GM08714 (cell line): ENCODE measurements around the gene TMEM212.
A peak's percentile ranks its signal among the peaks of the same experiment; 100 is the strongest.

Source experiments
- H3K4me3 ChIP-seq: fragments of 200-500 bp; sonication (Bioruptor generic); 2 replicates; pipeline ENCODE4 v1.5.1; 2014; ENCODE audit warnings: mild to moderate bottlenecking, low read length, inconsistent platforms
- ZNF274 ChIP-seq: IDR thresholded peaks from 2 replicates; pipeline ENCODE4 v1.6.1; 2012; ENCODE audit warnings: mild to moderate bottlenecking, low read depth, low read length

The TMEM212 gene

DNA sequence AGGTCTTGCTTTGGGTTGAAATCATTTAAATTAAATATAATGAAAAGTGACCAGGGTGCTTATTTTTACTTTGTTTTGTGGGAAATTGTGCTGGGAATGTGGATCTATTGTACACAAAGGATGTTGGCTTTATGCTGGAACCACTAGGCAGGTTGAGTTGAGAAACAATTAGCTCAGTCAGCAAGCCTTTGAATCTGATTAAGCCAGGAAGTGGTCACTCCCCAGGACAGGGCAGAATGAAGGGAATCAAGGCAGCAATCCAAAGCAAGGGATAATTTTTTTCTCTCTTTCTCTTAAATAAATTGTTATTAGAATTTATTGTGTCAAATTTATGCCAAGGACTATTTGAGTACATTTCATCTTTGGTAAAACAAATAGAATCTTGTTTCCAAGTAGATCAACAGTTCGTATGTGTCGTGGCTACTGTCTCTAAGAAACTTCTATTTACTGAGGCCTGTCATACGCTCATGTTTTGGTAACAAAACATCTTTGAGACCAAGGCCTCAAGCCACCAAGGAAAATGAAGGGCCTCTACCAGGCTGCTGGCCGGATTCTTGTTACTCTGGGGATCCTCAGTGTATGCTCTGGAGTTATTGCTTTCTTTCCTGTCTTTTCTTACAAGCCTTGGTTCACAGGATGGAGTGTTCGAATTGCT, at the start of gene TMEM212:
TMEM212 (plus strand) TSS at position 486 of the 655 bp plus-strand sequence; CDS start at position 521, 35 bp downstream.
- H3K4me3 ChIP-seq = no peak within 1 kb of the TSS
- no peak for TF ChIP-seq ZNF274

DNA sequence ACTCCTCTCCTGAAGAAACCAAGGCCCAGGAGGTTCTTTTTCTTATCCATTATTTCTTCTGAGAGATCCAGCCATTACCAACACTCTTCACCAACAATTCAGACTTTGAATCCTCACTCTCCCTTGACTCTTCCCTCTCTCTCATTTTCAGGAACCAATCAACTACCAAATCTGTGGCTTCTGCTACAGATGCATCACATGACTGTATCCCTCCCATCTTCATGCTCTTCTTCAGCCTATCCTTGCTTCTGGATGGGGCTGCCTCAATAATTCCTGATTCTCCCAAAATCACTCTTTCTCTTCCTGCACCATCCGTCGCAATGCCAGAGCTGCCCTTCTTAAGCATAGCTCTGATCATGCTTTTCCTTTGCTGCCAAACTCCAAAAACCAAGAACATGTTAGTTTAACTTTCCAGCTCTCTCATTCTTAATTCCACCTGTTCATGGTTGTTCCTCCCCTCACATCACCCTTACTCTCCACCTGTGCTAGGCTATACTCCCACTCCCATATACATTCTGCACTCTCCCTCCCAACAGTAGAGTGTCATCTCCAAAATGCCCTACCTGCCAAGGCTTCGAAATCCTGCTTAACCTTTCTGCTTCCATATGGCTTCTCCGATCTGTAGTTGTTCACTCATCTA, 46.4 kb upstream of the TMEM212 start:
- no peak for TF ChIP-seq ZNF274

DNA sequence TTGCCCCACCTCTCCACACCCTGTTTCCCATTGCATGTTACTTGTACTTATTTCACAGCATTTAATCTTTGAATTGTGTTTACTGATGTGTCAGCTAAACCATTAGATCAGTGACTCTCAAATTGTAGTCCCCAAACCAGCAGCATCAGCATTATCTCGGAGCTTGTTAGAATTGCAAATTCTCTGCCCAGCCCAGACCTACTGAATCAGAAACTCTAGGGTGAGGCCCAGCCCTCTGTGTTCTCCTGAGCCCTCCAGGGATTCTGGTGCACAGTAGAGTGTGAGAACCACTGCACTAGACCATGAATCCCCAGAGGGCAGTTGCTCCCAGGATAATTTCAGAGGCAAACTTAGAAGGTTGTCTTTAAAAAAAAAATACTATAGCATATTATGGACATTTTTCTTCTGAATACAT, 45.9 kb upstream of the TMEM212 start:
- H3K4me3 ChIP-seq = peak overlapping the region; percentile 12; the same call in 1 of the 2 replicates
- TF ChIP-seq ZNF274 = no peak

More for the DNA sequence above, 46.4 kb upstream of the TMEM212 start:
- H3K4me3 ChIP-seq = peak overlapping the region; percentile 12; the same call in 1 of the 2 replicates

DNA sequence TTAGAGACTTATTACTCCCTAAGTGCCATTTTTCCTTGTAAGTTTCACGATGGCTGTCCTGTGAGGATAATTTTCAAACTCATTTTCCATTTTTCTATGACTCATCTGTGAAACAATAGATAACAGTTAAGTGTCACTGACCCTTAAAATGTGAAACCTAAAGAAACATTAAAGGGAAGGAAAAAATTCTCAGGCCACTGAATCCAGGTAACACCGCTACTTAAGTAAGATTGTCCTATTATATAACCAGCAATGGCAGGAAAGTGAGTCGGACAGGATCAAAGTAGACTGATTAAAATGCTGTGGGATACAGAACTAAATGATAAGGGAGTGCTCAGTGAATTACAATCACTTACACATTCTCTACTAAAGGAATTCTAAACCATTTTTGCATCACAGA, 45.3 kb upstream of the TMEM212 start:
- no peak overlapping the region for H3K4me3 ChIP-seq

DNA sequence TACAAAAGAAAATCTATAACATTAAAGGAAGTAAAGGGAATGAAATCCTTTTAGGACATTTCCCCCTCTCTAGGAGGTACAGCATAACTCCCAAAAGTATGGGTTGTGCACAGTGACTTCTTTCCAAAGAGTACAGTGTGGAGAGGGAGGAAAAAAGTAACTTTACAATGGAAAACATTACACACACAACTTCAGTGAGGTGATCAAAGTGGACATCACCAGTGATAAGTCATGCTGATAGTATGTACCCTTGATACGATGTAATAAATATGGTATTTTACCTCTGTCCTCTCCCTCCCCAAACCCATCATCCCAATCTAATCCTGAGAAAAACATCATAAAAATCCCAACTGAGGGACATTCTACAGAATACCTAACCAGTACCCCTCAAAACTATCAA, 43.6 kb upstream of the TMEM212 start:
- TF ChIP-seq ZNF274 = no peak
- no peak overlapping the region for H3K4me3 ChIP-seq

More for the DNA sequence above, 45.3 kb upstream of the TMEM212 start:
- no peak for TF ChIP-seq ZNF274

DNA sequence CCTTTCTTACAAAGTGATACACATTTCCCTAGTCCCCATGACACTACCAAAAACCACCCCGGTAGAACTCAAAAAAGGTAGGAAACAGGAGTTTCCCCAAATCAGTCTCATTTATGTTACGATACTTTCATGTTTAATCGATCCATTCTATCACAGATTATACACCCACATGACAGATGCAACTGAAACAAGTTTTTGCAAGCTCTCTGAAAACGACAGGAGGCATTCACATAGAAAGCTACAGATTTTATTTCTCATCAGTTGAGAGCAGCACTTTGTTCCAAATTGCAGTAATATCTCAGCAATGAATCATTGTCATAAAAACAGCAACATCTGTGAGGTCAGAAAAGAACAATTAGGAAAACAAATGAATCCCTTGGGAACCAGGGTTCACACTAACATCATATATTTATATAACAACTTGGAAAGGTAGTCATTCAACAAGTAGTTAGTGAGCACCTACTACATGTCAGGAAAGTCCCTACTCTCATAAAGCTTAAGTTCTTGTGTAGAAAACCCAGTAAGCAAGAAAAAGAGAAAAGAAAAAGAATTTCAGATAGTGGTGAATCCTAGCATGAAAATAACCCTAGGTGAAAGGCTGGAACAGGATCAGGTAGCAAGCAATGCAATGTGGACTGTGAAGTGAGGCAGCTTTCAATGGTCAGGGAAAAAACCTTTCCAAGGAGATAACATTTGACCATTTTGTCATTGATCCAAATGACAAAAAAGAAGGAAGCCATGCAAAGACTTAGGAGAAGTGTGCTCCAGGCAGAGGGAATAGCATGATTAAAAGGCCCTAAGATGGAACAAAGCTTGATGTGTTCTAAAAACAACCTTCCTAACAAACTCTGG, 41.2 kb upstream of the TMEM212 start:
- H3K4me3 ChIP-seq = peak overlapping the region; percentile 44; the same call in 1 of the 2 replicates
- TF ChIP-seq ZNF274 = no peak

DNA sequence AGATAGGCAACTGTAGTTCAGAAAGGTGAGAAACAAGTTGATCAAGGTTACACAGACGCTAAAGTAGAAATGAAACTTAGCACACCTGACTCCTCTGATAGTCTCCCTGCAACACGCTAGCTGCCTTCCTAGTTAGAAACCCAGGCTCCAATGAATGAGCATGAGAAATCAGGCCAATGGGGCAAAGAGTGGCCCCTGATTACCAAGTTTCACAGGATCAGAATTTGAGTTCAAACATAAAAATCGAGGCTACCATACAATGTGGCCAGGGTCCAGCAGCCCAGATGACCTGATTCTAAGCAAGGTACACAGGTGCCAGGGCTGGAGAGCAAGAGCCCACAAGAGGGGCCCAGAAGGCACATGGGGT, 40.6 kb upstream of the TMEM212 start:
- no peak for TF ChIP-seq ZNF274
- H3K4me3 ChIP-seq = peak overlapping the region; percentile 24; the same call in 1 of the 2 replicates

DNA sequence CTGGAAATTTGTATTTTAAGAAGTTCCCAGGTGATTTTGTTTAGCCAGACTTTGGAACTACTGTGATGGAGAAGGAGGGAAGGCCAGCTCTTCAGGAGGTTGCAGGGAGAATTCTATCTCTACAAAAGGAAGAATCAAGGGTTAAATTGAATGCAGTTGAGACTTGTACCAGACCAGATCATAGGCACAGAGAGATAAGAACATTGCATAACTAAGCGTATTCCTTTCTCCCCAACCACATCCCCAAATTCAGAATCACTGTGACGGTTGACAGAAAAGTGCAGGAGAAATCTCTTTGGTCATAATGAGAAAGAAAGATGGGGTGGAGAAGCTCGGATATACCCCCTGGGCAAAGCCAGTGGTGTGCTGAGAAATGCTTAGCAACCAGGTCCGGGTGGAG, 40.1 kb upstream of the TMEM212 start:
- no peak for TF ChIP-seq ZNF274

DNA sequence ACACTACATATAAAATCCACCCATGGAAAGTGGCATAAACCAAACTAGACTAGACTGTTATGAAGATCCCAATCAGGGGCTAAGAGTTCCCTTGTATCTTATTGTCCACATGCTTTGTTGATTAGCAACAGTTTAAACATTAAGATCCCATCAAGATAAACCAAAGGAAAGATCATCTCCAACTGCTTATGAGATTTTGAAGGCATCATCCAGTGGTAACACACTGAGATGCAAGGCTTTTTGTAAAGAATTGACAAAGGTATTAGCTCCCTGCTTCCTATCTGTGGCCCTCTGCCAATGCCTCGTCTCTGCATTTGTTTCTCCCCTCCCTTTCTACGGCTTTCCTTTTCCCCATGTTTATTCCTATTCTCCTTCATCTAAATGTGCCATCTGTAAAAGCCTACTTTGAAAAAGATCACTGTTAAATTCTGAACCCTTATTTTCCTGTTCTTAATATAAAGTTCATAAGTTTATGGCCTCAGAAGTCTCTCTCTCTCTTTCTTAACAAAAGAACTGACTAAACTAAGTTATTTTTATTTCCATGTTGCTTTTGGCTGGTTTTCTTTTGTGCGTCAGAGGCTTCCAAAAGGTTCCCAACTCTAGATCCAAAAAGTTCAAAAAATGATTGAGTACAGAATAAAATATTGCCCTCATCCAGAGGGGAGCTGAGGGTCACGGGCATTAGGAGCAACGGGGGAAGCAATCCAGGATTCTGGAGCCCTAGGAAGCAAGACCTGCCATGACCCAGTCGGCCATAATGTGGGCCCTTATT, 38.3 kb upstream of the TMEM212 start:
- H3K4me3 ChIP-seq = no peak overlapping the region
- TF ChIP-seq ZNF274 = no peak

More for the DNA sequence above, 40.1 kb upstream of the TMEM212 start:
- H3K4me3 ChIP-seq = no peak overlapping the region

DNA sequence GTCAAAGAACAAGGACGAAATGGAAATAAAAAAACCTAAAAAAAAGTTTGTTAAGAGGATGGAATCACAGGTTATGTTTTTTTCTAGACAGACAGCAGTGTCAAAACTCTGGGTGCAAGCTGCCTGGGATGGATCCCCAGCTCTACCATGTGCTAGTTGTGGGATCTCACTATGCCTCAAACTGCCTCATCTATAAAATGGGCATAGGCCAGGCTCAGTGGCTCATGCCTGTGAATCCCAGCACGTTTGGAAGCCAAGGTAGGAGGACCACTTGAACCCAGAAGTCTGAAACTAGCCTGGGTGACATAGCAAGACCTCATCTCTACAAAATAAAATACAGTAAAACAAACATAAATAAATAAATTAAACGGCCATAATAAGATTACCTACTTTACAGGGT, 37.5 kb upstream of the TMEM212 start:
- TF ChIP-seq ZNF274 = no peak
- no peak overlapping the region for H3K4me3 ChIP-seq

DNA sequence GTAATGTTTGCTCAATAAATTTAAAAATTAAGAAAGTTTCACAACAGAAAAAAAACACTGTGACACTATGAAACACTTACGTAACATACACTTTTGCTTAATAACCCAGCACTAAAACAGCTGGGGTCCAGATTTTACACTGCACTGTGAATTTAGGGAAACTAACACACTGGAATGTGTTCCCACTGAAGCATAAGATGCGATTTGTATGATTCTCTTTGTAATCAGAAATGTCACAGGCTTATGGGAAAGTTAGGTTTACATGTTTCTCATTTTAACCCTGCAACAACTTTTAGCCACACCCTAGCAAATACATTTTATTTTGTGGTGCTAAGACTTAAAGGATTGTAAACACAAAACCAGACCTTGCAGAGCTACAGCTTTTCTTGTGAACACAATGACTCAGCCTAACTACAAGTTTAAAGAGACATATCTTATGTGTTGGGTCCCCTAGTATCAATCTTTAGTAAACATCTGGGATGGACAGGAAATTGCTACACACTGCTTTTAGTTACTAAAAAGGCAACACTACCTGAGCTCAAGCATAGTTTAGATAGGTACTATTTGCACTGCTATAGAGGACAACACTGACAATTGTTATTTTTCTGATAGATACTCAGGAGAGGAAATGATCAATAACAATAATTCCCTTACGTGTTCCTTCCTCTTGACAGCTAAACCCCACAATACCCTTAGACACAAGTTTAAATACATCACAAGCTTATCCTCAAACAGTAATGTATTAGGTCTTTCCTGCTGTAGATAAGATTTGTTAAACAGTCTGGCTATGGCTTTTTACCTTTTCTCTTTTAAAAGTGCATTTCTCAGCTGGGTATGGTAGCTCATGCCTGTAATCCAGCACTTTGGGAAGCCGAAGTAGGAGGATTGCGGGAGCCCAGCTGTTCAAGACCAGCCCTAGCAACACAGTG, 36.7 kb upstream of the TMEM212 start:
- TF ChIP-seq ZNF274 = no peak
- peak overlapping the region; percentile 28; the same call in 1 of the 2 replicates for H3K4me3 ChIP-seq

DNA sequence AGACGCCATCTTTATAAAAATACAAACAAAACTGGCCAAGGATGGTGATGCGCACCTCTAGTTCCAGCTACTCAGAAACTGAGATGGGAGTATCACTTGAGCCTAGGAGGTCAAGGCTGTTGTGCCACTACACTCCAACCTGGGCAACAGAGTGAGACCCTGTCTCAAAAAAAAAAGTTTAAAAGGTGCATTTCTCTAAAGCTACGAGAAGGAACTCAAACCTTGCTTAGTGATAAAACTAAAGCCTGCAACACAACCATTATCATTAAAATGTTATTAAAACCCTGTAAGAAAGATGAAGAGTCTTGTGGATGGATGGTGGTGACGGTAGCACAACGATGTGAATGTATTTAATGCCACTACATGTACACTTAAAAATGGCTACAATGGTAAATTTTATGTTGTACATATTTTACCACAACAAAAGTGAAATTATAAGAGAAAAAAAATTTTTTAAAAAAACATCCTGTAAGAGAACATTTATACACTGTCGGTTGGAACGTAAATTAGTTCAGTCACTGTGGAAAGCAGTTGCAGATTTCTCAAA, 35.9 kb upstream of the TMEM212 start:
- no peak for TF ChIP-seq ZNF274
- 0 out of 2 replicates have a peak overlapping the region, but pooled peaks have one; percentile 28 for H3K4me3 ChIP-seq

DNA sequence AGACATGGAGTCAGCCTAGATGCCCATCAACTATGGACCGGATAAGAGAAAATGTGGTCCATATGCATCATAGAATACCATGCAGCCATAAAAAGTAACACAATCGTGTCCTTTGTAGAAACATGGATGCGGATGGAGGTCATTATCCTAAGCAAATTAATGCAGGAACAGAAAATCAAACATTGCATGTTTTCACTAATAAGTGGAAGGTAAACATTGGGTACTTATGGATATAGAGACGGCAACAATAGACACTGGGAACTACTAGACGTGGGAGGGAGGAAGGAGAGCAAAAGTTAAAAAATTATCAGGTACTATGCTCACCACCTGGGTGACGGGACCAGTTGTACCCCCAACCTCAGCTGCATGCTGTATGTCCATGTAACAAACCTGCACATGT, 35.3 kb upstream of the TMEM212 start:
- no peak overlapping the region for H3K4me3 ChIP-seq
- TF ChIP-seq ZNF274 = no peak

DNA sequence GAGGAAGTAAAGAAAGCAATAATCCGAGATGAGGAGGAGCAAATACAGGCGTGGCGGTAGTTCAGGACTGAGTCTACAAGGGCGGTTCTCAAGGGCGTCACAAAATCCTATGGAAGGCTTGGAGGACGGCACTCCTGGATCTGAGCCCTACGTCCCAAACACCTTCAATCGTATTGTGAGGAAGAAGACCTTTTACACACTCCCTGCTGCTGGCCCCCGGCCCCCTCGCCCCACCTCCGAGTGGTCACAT, 33.6 kb upstream of the TMEM212 start:
- H3K4me3 ChIP-seq = peak overlapping the region; percentile 82
- no peak for TF ChIP-seq ZNF274
